HL-60 (cell line): ENCODE measurements around the gene CABLES2.

Experiments used
- DNase-seq, 2 experiments: peaks; one replicate each; pipeline ENCODE4 v3.0.0-alpha.2; 2010 to 2020; ENCODE audit warnings: low read depth in 1 of 2, low spot score in 1 of 2
- H3K27ac ChIP-seq: fragments of 250-450 bp; sonication (Bioruptor Pico); replicated peaks from 2 replicates; pipeline ENCODE4 v1.5.1; 2020; ENCODE audit warnings: mild to moderate bottlenecking, moderate library complexity
- H3K27me3 ChIP-seq: fragments of 250-450 bp; sonication (Bioruptor Pico); 2 replicates; pipeline ENCODE4 v1.5.1; 2021; ENCODE audit warnings: mild to moderate bottlenecking, moderate library complexity; ENCODE audit not compliant: insufficient read depth, poor library complexity, severe bottlenecking
- H3K4me3 ChIP-seq: replicated peaks from 2 replicates; pipeline ENCODE4 v1.5.1; 2011; ENCODE audit warnings: mild to moderate bottlenecking, control low read depth, low read length; ENCODE audit not compliant: insufficient read depth
- CTCF ChIP-seq: IDR thresholded peaks from one replicate; pipeline ENCODE4 v1.5.1; 2011; ENCODE audit warnings: low read length, control low read depth, inconsistent platforms; ENCODE audit not compliant: insufficient read depth
- GABPA ChIP-seq: IDR thresholded peaks from 2 replicates; pipeline ENCODE4 v1.6.1; 2012; ENCODE audit warnings: low read depth
- POLR2AphosphoS5 ChIP-seq: IDR thresholded peaks from 2 replicates; pipeline ENCODE4 v1.6.1; 2012; ENCODE audit warnings: low read depth
- SPI1 ChIP-seq: IDR thresholded peaks from 2 replicates; pipeline ENCODE4 v1.6.1; 2012; ENCODE audit warnings: low read depth, mild to moderate bottlenecking, borderline replicate concordance
- TF ChIP-seq, protein P1 (sequence below): IDR thresholded peaks from 2 replicates; pipeline ENCODE4 v1.6.1; 2012; ENCODE audit warnings: low read depth; ENCODE audit not compliant: insufficient replicate concordance

CABLES2 gene

DNA sequence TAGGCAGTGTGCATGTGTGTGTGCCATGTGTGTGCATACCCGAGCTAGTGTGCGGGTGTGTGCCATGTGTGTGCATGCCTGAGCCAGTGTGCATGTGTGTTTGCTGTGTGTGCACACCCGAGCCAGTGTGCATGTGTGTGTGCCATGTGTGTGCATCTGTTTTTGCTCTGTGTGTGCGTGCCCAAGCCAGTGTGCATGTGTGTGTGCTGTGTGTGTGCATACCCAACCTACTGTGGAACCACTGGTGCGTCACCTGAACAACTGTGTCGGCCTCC, 14.6 kb upstream of the CABLES2 start:
- Histone ChIP-seq H3K27me3 (peaks cover 10% of the 10 kb centered on the region), H3K27ac (no peak overlapping the region), H3K4me3 (no peak overlapping the region)
- TF ChIP-seq CTCF (no peak), POLR2AphosphoS5 (no peak), SPI1 (no peak), GABPA (no peak)
- TF ChIP-seq, protein P1, sequence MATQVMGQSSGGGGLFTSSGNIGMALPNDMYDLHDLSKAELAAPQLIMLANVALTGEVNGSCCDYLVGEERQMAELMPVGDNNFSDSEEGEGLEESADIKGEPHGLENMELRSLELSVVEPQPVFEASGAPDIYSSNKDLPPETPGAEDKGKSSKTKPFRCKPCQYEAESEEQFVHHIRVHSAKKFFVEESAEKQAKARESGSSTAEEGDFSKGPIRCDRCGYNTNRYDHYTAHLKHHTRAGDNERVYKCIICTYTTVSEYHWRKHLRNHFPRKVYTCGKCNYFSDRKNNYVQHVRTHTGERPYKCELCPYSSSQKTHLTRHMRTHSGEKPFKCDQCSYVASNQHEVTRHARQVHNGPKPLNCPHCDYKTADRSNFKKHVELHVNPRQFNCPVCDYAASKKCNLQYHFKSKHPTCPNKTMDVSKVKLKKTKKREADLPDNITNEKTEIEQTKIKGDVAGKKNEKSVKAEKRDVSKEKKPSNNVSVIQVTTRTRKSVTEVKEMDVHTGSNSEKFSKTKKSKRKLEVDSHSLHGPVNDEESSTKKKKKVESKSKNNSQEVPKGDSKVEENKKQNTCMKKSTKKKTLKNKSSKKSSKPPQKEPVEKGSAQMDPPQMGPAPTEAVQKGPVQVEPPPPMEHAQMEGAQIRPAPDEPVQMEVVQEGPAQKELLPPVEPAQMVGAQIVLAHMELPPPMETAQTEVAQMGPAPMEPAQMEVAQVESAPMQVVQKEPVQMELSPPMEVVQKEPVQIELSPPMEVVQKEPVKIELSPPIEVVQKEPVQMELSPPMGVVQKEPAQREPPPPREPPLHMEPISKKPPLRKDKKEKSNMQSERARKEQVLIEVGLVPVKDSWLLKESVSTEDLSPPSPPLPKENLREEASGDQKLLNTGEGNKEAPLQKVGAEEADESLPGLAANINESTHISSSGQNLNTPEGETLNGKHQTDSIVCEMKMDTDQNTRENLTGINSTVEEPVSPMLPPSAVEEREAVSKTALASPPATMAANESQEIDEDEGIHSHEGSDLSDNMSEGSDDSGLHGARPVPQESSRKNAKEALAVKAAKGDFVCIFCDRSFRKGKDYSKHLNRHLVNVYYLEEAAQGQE: no peak
- DNase-seq: no peak

DNA sequence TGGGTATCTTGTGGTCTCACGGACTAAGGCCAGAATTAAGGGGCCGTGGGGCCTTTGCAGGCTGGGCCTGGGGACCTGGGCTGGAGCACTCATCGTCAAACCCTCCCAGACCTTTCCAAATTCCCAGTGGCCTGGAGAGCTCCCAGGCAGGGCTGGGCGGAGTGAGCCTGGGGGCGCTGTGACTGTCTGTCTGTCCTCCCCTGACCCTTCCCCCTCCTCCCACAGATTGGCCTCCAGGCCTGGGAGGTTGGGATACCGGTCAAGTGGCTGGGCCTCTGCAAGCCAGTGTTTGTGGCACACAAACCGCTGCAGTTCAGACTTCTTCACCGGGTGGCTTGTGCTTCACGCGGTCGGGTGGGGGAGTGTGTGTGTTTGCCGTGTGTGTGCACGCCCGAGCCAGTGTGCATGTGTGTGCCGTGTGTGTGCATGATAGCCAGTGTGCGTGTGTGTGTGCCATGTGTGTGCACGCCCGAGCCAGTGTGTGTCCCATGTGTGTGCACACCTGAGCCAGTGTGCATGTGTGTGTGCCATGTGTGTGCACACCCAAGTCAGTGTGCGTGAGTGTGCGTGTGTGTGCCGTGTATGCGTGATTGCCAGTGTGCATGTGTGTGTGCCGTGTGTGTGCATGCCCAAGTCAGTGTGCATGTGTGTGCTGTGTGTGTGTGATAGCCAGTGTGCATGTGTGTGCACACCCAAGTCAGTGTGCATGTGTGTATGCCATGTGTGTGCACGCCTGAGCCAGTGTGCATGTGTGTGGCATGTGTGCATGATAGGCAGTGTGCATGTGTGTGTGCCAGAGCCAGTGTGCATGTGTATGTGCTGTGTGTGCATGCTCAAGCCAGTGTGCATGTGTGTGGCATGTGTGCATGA, 14.0 kb upstream of the CABLES2 start:
- Histone ChIP-seq H3K27me3 (peaks cover 13% of the 10 kb centered on the region), H3K4me3 (no peak overlapping the region), H3K27ac (no peak overlapping the region)
- DNase-seq: no peak
- TF ChIP-seq CTCF (no peak), GABPA (no peak), SPI1 (no peak), POLR2AphosphoS5 (no peak)
- TF ChIP-seq, protein P1: no peak

DNA sequence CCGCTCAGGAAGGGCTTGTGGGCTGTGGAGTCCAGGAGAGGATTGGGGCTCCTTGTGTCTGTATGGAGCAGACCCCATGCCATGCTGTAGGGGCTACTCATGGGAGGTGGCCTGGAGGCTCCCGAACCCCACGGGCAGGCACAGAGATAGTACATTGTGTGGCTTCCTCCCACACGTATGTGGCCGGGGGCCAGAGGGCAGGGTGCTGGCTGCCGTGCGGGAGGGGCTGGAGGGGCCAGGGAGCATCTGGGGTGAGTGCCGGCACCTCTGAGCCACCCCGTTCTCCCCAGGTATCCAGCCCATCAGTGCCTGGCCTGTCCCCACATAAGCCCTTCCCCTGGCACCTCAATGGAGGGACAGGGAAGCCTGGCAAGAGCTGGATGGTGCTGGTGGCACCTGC, 12.7 kb upstream of the CABLES2 start:
- H3K4me3 ChIP-seq: no peak overlapping the region
- DNase-seq: no peak

More for the DNA sequence above, 12.7 kb upstream of the CABLES2 start:
- H3K27ac ChIP-seq: no peak overlapping the region
- TF ChIP-seq, protein P1: no peak
- H3K27me3 ChIP-seq: peaks cover 13% of the 10 kb centered on the region
